ENCODE results near the gene REP15. TPM values are rescaled to one million over a fixed set of nuclear protein-coding genes. Genes with fewer than 3 reads are reported as not detected.

REP15 gene
- total RNA-seq, 1 experiment from 2014 or later: 0.86 TPM

DNA sequence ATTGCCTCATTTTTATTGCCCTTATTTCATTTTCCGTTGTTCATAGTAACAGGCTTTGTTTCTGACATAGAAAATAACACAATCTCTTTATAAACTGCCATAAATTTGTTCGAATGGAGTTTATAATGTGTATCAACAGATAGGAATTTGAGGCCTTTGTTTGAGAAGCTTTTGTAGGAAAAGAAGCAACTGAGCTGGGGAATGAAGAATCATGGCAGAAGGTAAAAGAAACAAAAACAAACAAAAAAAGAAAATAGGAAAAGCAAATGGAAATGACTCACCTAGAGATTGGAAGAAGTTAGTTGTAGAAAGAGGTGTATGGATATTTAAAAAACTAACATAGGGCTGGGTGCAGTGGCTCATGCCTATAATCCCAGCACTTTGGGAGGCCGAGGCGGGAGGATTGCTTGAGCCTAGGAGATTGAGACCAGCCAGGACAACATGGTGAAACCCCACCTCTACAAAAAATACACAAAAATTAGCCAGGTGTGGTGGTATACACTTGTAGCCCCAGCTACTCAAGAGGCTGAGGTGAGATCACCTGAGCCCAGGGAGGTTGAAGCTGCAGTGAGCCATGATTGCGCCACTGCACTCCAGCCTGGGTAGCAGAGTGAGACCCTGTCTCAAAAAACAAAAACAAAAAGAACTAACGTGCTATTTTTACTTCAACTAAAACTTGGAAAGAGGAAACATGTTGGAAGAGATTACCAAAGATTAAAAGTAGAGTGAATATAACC is 523 bp upstream of the REP15 start:
- Histone ChIP-seq H3K4me2 (ENCODE audit: low read length) (no peak overlapping the region), H3K79me2 (ENCODE audit: insufficient read depth, low read length) (no peaks in the 10 kb centered on the region), H3K27ac (ENCODE audit: low read depth, low read length) (no peak overlapping the region), H3K9ac (ENCODE audit: low read length) (no peak overlapping the region), H4K20me1 (ENCODE audit: insufficient read depth) (no peaks in the 10 kb centered on the region), H3K9me3 (ENCODE audit: control insufficient read depth in 1 of 2, insufficient read depth in 1 of 2, low read depth in 1 of 2, low read length in 2 of 2) (no peaks in the 10 kb centered on the region), H3K4me3 (replicated peaks in 1 of 2; ENCODE audit: low read depth in 1 of 2, low read length in 2 of 2) (no peak overlapping the region), H3K36me3 (ENCODE audit: control insufficient read depth in 1 of 2, insufficient read depth in 2 of 2, low read length in 2 of 2) (peaks cover 8 to 13% of the 10 kb centered on the region in 2 experiments), H3K4me1 (ENCODE audit: control insufficient read depth in 1 of 2, insufficient read depth in 2 of 2, low read length in 2 of 2) (no peaks in the 10 kb centered on the region), H2AFZ (ENCODE audit: low read depth, low read length, poor library complexity, severe bottlenecking) (no peak overlapping the region), H3K27me3 (ENCODE audit: insufficient read depth, low read length) (no peaks in the 10 kb centered on the region), H3K9me2 (ENCODE audit: insufficient read depth) (no peaks in the 10 kb centered on the region)
- CTCF ChIA-PET: no interaction called here
- no TSS peak for BruUV-seq (replicated peaks)
- DNase-seq (ENCODE audit: low read depth, low spot score): no peak
- TF ChIP-seq EZH2 (IDR thresholded peaks at IDR 0.05) (no peak), POLR2AphosphoS5 (IDR thresholded peaks at IDR 0.05; ENCODE audit: low read depth, low read length) (no peak), RAD21 (IDR thresholded peaks at IDR 0.05; ENCODE audit: low read depth) (no peak), SP1 (IDR thresholded peaks at IDR 0.05; ENCODE audit: low read depth) (no peak), ZFX (IDR thresholded peaks at IDR 0.05) (no peak), CEBPB (IDR thresholded peaks at IDR 0.05; ENCODE audit: low read depth) (no peak), EGR1 (IDR thresholded peaks at IDR 0.05; ENCODE audit: low read depth) (no peak), SRF (IDR thresholded peaks at IDR 0.05; ENCODE audit: low read depth) (no peak), EZH2phosphoT487 (IDR thresholded peaks at IDR 0.05; ENCODE audit: borderline replicate concordance) (no peak), YY1 (IDR thresholded peaks at IDR 0.05; ENCODE audit: extremely low read depth, insufficient replicate concordance, low read depth, low read length) (no peak)
- RAD21 ChIA-PET (ENCODE audit: low non-redundant PET in 1 of 2, low total read pairs in 2 of 2, uncharacterized antibody in 2 of 2, unreplicated experiment in 2 of 2): no interaction called here
- no peak for ATAC-seq
- intact Hi-C loops (cut with micrococcal nuclease): no loop called here
- POLR2A ChIA-PET: no interaction called here

DNA sequence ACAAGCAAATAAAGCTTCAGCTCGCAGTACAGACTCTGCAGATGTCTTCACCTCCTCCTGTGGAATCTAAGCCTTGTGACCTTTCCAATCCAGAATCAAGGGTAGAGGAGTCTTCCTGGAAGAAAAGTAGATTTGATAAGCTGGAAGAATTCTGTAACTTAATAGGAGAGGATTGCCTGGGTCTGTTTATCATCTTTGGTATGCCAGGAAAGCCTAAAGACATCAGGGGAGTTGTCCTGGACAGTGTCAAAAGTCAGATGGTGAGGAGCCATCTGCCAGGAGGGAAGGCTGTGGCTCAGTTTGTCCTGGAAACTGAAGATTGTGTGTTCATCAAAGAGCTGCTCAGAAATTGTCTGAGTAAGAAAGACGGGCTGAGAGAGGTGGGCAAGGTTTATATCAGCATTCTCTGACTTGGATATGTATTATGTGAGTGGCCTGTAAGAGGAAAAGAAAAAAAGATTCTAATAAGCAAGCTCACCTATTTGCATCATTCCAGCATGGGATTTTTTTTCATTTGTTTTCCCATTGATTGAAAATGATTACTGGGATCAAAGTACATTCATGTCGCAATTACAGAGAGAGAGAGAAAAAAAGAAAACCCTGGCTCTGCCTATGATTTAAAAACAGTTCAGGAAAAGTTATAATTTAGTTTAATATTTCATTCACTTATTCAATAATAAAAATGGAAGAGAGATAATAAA is 767 bp downstream of the REP15 start:
- no peaks in the 10 kb centered on the region for H3K9me2 ChIP-seq (ENCODE audit: insufficient read depth)
- peaks cover 5 to 7% of the 10 kb centered on the region in 2 experiments for H3K36me3 ChIP-seq (ENCODE audit: control insufficient read depth in 1 of 2, insufficient read depth in 2 of 2, low read length in 2 of 2)
- no peaks in the 10 kb centered on the region for H3K79me2 ChIP-seq (ENCODE audit: insufficient read depth, low read length)
- ChIA-PET RAD21 (ENCODE audit: low non-redundant PET in 1 of 2, low total read pairs in 2 of 2, uncharacterized antibody in 2 of 2, unreplicated experiment in 2 of 2) (no interaction called here), POLR2A (no interaction called here), CTCF (no interaction called here)
- H2AFZ ChIP-seq (ENCODE audit: low read depth, low read length, poor library complexity, severe bottlenecking): no peak overlapping the region
- no peak overlapping the region for H3K9ac ChIP-seq (ENCODE audit: low read length)
- no peak overlapping the region for H3K4me3 ChIP-seq (replicated peaks in 1 of 2; ENCODE audit: low read depth in 1 of 2, low read length in 2 of 2)
- intact Hi-C loops (cut with micrococcal nuclease): no loop called here
- H4K20me1 ChIP-seq (ENCODE audit: insufficient read depth): no peaks in the 10 kb centered on the region
- H3K4me2 ChIP-seq (ENCODE audit: low read length): no peak overlapping the region
- no peaks in the 10 kb centered on the region for H3K4me1 ChIP-seq (ENCODE audit: control insufficient read depth in 1 of 2, insufficient read depth in 2 of 2, low read length in 2 of 2)
- ATAC-seq: no peak
- no TSS peak for BruUV-seq (replicated peaks)
- no peak for DNase-seq (ENCODE audit: low read depth, low spot score)
- H3K9me3 ChIP-seq (ENCODE audit: control insufficient read depth in 1 of 2, insufficient read depth in 1 of 2, low read depth in 1 of 2, low read length in 2 of 2): no peaks in the 10 kb centered on the region
- H3K27me3 ChIP-seq (ENCODE audit: insufficient read depth, low read length): no peaks in the 10 kb centered on the region
- no peak overlapping the region for H3K27ac ChIP-seq (ENCODE audit: low read depth, low read length)
- TF ChIP-seq RAD21 (IDR thresholded peaks at IDR 0.05; ENCODE audit: low read depth) (no peak), ZFX (IDR thresholded peaks at IDR 0.05) (no peak), SRF (IDR thresholded peaks at IDR 0.05; ENCODE audit: low read depth) (no peak), EZH2 (IDR thresholded peaks at IDR 0.05) (no peak), POLR2A (IDR thresholded peaks at IDR 0.05; ENCODE audit: borderline replicate concordance, extremely low read depth, insufficient read depth, insufficient read length) (no peak), ELF1 (IDR thresholded peaks at IDR 0.05; ENCODE audit: borderline replicate concordance, low read depth) (no peak), ZNF274 (IDR thresholded peaks at IDR 0.05; ENCODE audit: low read depth, low read length) (no peak), JUND (IDR thresholded peaks at IDR 0.05) (no peak), SP1 (IDR thresholded peaks at IDR 0.05; ENCODE audit: low read depth) (no peak), EGR1 (IDR thresholded peaks at IDR 0.05; ENCODE audit: low read depth) (no peak), FOSL1 (IDR thresholded peaks at IDR 0.05; ENCODE audit: low read depth) (no peak)
- TF ChIP-seq, protein P1, sequence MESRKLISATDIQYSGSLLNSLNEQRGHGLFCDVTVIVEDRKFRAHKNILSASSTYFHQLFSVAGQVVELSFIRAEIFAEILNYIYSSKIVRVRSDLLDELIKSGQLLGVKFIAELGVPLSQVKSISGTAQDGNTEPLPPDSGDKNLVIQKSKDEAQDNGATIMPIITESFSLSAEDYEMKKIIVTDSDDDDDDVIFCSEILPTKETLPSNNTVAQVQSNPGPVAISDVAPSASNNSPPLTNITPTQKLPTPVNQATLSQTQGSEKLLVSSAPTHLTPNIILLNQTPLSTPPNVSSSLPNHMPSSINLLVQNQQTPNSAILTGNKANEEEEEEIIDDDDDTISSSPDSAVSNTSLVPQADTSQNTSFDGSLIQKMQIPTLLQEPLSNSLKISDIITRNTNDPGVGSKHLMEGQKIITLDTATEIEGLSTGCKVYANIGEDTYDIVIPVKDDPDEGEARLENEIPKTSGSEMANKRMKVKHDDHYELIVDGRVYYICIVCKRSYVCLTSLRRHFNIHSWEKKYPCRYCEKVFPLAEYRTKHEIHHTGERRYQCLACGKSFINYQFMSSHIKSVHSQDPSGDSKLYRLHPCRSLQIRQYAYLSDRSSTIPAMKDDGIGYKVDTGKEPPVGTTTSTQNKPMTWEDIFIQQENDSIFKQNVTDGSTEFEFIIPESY (IDR thresholded peaks at IDR 0.05; ENCODE audit: extremely low read depth, insufficient replicate concordance, low read length): no peak
- TF ChIP-seq, protein P2, sequence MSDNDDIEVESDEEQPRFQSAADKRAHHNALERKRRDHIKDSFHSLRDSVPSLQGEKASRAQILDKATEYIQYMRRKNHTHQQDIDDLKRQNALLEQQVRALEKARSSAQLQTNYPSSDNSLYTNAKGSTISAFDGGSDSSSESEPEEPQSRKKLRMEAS (IDR thresholded peaks at IDR 0.05): no peak

Measured in HCT116 (cell line).